Hair follicle dermal papilla cell (primary cell): ENCODE data around the gene AHSG. TPM values are rescaled to one million over a fixed set of nuclear protein-coding genes. Genes with fewer than 3 reads are reported as not detected.

ENCODE experiments used
- small RNA-seq: library from RNA; depleted of rRNA; stranded (forward); fragments of <200 nt; gene quantifications from one replicate; pipeline ENCODE3, GENCODE V24; 2012
- total RNA-seq: library from RNA; depleted of rRNA; stranded (reverse); fragments of >200 nt; gene quantifications from 2 replicates; pipeline ENCODE4 v1.2.3, GENCODE V29; 2012

The AHSG gene, protein sequence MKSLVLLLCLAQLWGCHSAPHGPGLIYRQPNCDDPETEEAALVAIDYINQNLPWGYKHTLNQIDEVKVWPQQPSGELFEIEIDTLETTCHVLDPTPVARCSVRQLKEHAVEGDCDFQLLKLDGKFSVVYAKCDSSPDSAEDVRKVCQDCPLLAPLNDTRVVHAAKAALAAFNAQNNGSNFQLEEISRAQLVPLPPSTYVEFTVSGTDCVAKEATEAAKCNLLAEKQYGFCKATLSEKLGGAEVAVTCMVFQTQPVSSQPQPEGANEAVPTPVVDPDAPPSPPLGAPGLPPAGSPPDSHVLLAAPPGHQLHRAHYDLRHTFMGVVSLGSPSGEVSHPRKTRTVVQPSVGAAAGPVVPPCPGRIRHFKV
- not detected in 2 replicates for total RNA-seq

DNA sequence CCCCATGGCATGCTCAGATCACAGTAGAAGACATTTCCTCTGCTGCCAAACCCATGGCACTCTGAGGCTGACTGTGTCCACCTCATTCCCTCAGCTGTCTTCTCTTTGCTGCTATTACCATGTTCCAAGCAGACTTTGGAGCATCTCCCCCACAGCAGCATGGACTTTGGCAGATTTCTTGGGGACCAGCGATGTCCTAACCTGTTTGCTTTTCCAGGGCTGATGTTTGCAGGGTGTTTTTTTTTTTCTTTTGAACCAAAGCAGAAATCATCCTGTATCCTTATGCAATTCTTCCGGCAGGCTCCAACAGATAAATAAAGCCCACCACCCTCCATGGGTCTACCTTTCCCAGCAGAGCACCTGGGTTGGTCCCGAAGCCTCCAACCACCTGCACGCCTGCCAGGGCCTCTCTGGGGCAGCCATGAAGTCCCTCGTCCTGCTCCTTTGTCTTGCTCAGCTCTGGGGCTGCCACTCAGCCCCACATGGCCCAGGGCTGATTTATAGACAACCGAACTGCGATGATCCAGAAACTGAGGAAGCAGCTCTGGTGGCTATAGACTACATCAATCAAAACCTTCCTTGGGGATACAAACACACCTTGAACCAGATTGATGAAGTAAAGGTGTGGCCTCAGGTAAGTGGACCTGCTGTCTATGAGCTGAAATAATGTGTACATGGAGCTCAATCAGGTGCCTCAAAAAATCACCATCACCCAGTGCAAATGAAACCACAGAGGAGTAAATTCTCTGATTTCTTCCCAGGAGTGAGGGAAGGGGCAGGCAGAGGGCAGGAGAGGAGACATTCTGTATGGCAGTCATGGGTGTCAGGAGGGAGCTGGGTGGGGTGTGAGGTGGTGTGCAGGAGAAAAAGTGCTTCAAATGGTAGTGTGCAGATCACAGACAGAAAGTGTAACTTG, at the start of gene AHSG:
AHSG (plus strand) TSS at position 340 of the 916 bp plus-strand sequence; CDS start at position 422, 82 bp downstream.

DNA sequence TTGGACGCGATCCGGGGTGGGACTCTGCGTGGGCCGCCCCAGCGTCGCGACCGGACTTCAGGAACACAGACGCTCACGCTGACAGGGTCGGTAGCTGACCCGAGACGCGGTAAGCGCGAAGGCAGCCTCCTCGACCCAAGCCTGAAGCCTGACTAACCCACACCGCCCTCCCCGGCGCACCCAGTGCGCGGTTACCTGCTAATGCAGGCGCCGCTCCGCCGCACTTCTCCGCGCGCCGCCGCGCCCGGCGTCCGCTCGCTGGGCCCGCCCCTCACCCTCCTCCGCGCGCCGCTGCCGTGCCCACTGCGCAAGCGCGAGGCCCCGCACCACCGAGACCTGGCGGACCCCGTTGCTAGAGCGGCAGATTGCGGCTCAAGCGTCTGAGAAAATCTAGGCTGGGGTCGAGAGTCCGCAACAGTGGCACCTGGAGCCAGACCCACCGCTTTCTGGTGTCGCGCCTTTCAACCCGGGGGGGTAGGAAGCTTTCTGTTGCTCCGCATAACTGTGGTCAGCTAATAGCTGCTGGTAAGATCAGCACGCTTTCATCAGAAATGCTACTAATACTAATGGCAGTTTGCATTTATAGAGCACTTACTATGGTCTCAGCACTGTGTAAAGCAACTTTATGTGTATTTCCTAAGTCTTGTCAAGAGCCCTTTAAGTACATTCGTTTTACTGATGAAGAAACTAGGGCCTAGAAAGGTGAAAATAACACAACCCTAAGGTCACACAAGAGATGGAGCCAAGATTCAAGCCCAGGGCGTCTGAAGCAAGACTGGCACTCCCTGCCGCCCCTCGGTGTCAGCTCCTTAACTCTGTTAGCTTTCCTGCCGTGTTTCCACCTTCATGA, 45.6 kb upstream of the AHSG start, which contains the start of gene TBCCD1:
TBCCD1 (minus strand) TSS at position 268 of the 850 bp plus-strand sequence. CDS start 3,010 bp downstream, outside the sequence.

DNA sequence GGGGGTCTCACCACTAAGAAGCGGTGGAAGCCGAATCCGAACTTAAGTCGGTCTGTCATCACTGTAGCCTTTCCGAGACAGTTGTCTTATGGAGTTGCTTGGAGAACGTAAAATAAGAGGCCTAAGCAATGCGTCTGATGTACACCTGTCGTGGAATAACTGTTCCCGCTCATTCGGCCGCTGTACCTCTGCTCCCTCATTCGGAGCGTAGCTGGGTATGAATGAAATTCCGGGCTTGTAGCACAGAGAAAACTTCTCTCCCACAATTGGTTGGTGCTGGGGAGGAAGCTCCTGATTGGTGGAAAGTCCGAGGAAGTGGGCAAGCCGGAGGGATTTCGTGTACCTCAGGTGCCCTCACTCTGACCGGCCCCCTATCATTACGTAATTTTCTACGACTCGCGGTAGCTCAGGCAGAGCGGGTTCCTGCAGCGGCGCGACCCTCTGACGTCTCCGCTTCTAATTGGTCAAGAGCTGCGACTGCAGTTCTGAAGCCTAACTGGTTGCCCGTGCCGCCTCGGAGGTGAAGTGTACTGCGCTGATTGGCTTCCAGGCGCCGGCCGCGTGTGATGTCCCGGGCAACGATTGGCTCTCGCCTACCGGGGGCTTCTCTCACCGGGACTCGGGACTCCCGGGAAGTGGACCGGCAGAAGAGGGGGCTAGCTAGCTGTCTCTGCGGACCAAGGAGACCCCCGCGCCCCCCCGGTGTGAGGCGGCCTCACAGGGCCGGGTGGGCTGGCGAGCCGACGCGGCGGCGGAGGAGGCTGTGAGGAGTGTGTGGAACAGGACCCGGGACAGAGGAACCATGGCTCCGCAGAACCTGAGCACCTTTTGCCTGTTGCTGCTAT, 42.5 kb upstream of the AHSG start, which contains the start of gene DNAJB11:
DNAJB11 (plus strand) TSS at position 625 of the 845 bp plus-strand sequence; CDS start at position 803, 178 bp downstream.

DNA sequence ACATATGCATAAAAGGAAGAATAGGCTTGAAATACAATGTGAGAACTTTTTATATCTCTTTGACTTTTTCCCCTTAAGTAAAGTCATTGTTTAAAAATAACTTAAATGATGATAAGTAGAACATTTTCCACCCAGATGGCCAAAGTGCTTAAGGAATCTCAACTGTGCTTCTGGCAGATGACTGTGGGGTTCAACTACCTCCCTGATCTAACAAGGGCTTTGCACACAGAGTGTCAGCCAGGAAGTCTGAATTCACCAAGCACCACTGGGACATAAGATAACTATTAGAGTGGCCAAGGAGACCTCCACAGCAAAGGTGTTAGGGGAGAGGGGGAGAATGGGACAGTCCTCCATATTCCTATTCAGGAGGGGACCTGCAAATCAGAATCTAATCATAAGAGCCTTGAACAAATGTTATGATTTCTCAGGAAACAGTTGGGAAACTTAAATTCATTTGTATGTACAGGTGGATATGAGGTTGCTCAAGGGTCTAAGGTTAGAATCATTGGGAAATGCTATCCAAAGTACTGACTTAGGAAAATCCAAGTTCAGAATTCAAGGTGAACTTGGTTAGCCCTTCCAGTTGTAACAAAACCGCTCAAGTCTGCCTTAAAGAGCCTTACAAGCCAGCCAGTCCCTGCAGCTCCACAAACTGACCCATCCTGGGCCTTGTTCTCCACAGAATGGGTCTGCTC, 27.1 kb downstream of the AHSG start, which contains the start of gene FETUB:
FETUB (plus strand) TSS at position 622 of the 695 bp plus-strand sequence; CDS start at position 684, 62 bp downstream.

DNA sequence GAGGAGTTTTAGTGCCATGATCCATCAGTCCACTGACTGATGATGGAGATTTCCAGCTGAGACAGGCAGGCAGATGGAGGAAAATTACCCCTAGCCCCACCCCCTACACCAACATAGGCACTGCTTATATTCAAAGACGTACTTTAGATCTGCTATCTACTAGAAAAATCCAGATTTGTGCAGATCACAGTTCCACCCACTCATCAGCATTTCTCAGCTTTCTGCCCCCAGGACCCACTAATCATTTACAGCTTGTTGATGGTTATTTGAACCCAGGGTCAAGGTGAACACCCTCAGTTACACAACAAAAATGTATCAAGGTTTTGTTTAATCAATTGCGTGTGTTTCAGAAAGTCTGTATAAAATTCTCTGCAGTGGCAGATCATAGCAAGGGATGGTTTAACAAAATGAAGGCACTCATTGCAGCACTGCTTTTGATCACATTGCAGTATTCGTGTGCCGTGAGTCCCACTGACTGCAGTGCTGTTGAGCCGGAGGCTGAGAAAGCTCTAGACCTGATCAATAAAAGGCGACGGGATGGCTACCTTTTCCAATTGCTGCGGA, 52.8 kb downstream of the AHSG start, which contains the start of gene HRG:
HRG (plus strand) TSS at position 390 of the 564 bp plus-strand sequence; CDS start at position 408, 18 bp downstream.

Small RNA genes within 50 kb of the gene (small RNA-seq; reads per million reads assigned to genes)
- gene RF00017 = not detected

Other genes with a start within 250 kb of the AHSG start
- 0.65 and 0.85 TPM in 2 replicates for gene CRYGS, start 68.7 kb upstream of the AHSG start, total RNA-seq
- 15.7 and 22.6 TPM in 2 replicates for gene TBCCD1, start 45.7 kb upstream of the AHSG start, total RNA-seq
- gene DNAJB11, start 42.3 kb upstream of the AHSG start, total RNA-seq = 31.6 and 32.9 TPM in 2 replicates
- not detected in 2 replicates for gene FETUB, start 27.3 kb downstream of the AHSG start, total RNA-seq
- gene HRG, start 53.0 kb downstream of the AHSG start, total RNA-seq = not detected in 2 replicates
- gene KNG1, start 104.3 kb downstream of the AHSG start, total RNA-seq = not detected in 2 replicates
- 383 and 424 TPM in 2 replicates for gene EIF4A2, start 170.5 kb downstream of the AHSG start, total RNA-seq
- 3.6 and 6.5 TPM in 2 replicates for gene RFC4, start 193.4 kb downstream of the AHSG start, total RNA-seq
- not detected in 2 replicates for gene ADIPOQ, start 229.7 kb downstream of the AHSG start, total RNA-seq